Measurements from ENCODE around the gene LIMS1.

GRCh38 chr2:108621087-108621559, 86.9 kb downstream of the LIMS1 start:
- TF ChIP-seq CTCF (IDR thresholded peaks at IDR 0.05) (no peak), POLR2A (IDR thresholded peaks at IDR 0.05) (no peak)
